ENCODE results near the gene HEYL. TPM values are rescaled to one million over a fixed set of nuclear protein-coding genes. Genes with fewer than 3 reads are reported as not detected.

The HEYL gene
- total and polyA plus RNA-seq, 9 of the 15 experiments (the other 6 are each of a cell fraction or from before 2014, with no cell fraction given): 0.13 to 0.89 (median 0.25) TPM

- no peak for TF ChIP-seq RBM39 (optimal IDR thresholded peaks at IDR 0.05; ENCODE audit: low read depth, low read length)
- TF ChIP-seq NR2C1 (IDR thresholded peaks at IDR 0.05): peak; percentile 45; the same call in 1 of the 2 replicates
- TF ChIP-seq NR2C1 (tag; IDR thresholded peaks at IDR 0.05): no peak
- TF ChIP-seq MIER1 (IDR thresholded peaks at IDR 0.05; ENCODE audit: low read depth): no peak
- no peak for TF ChIP-seq HDAC8 (tag; IDR thresholded peaks at IDR 0.05)
- no peak for TF ChIP-seq SNAPC5 (CRISPR knock-in tag; IDR thresholded peaks at IDR 0.05)
- TF ChIP-seq ZNF316 (IDR thresholded peaks at IDR 0.05): no peak
- TF ChIP-seq BRF1 (IDR thresholded peaks at IDR 0.05; ENCODE audit: borderline replicate concordance, extremely low read depth, insufficient read length): no peak
- TF ChIP-seq BCOR (IDR thresholded peaks at IDR 0.05): no peak
- no peak for TF ChIP-seq GTF2F1 (IDR thresholded peaks at IDR 0.05; ENCODE audit: low read depth, low read length)
- TF ChIP-seq CBX8 (IDR thresholded peaks at IDR 0.05; ENCODE audit: borderline replicate concordance, extremely low read depth, low read depth, low read length, poor library complexity, severe bottlenecking): no peak
- TF ChIP-seq CTCF (IDR thresholded peaks at IDR 0.05 in 2 of 3, conservative IDR thresholded peaks at IDR 0.05 in 1 of 3; ENCODE audit: insufficient read depth in 2 of 3, low read depth in 1 of 3, low read length in 3 of 3): peak; percentile 76 to 98 (median 86)
- no peak for TF ChIP-seq ZNF146 (CRISPR knock-in tag; IDR thresholded peaks at IDR 0.05; ENCODE audit: unreplicated experiment)
- TF ChIP-seq ZNF57 (CRISPR knock-in tag; IDR thresholded peaks at IDR 0.05): no peak
- no peak for TF ChIP-seq NR4A1 (CRISPR knock-in tag; IDR thresholded peaks at IDR 0.05)
- TF ChIP-seq NR4A1 (tag; IDR thresholded peaks at IDR 0.05): 0 out of 2 replicates have a peak, but pooled peaks have one; percentile 52
- no peak for TF ChIP-seq ZNF224 (CRISPR knock-in tag; IDR thresholded peaks at IDR 0.05)
- TF ChIP-seq ZNF644 (tag; IDR thresholded peaks at IDR 0.05; ENCODE audit: low read depth): no peak
- TF ChIP-seq SIN3A (IDR thresholded peaks at IDR 0.05; ENCODE audit: borderline replicate concordance in 2 of 2, control insufficient read depth in 1 of 2, low read depth in 2 of 2, low read length in 2 of 2): peak in 1 of 2 experiments; percentile 51; a peak in 1 of 4 replicates
- no peak for TF ChIP-seq MYBL2 (IDR thresholded peaks at IDR 0.05; ENCODE audit: low read depth)
- TF ChIP-seq MYBL2 (CRISPR knock-in tag; IDR thresholded peaks at IDR 0.05; ENCODE audit: borderline replicate concordance): no peak
- no peak for TF ChIP-seq DACH1 (IDR thresholded peaks at IDR 0.05; ENCODE audit: partially characterized antibody)
- no peak for TF ChIP-seq U2AF1 (optimal IDR thresholded peaks at IDR 0.05; ENCODE audit: low read depth, low read length)
- TF ChIP-seq PHF20 (IDR thresholded peaks at IDR 0.05; ENCODE audit: partially characterized antibody): peak; percentile 36
- TF ChIP-seq ZNF140 (CRISPR knock-in tag; IDR thresholded peaks at IDR 0.05): no peak
- no peak for TF ChIP-seq LEF1 (IDR thresholded peaks at IDR 0.05)
- TF ChIP-seq STAG1 (CRISPR knock-in tag; IDR thresholded peaks at IDR 0.05; ENCODE audit: borderline replicate concordance): 0 out of 2 replicates have a peak, but pooled peaks have one; percentile 34
- TF ChIP-seq PHF21A (IDR thresholded peaks at IDR 0.05; ENCODE audit: borderline replicate concordance, low read depth): no peak
- no peak for TF ChIP-seq TBL1XR1 (IDR thresholded peaks at IDR 0.05; ENCODE audit: low read length in 2 of 2)
These were observed at the start of gene HEYL (continued) for GRCh38 chr1:39639305-39640130.

All from K562 (cell line).